GM12874 (cell line): ENCODE data around the gene ATRX.

Experiments
- TF ChIP-seq, protein P1 (sequence below): IDR thresholded peaks from 2 replicates; pipeline ENCODE4 v1.5.1; 2011; ENCODE audit warnings: low read depth, mild to moderate bottlenecking, control low read depth, low read length, moderate library complexity; ENCODE audit not compliant: insufficient read depth

The ATRX gene

GRCh38 chrX:77786365-77786680 is 307 bp upstream of the ATRX start:
- TF ChIP-seq, protein P1, sequence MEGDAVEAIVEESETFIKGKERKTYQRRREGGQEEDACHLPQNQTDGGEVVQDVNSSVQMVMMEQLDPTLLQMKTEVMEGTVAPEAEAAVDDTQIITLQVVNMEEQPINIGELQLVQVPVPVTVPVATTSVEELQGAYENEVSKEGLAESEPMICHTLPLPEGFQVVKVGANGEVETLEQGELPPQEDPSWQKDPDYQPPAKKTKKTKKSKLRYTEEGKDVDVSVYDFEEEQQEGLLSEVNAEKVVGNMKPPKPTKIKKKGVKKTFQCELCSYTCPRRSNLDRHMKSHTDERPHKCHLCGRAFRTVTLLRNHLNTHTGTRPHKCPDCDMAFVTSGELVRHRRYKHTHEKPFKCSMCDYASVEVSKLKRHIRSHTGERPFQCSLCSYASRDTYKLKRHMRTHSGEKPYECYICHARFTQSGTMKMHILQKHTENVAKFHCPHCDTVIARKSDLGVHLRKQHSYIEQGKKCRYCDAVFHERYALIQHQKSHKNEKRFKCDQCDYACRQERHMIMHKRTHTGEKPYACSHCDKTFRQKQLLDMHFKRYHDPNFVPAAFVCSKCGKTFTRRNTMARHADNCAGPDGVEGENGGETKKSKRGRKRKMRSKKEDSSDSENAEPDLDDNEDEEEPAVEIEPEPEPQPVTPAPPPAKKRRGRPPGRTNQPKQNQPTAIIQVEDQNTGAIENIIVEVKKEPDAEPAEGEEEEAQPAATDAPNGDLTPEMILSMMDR = no peak

- TF ChIP-seq, protein P1 = no peak
Observed at GRCh38 chrX:77779695-77780094, 6.3 kb downstream of the ATRX start.

GRCh38 chrX:77776659-77777058 is 9.4 kb downstream of the ATRX start:
- TF ChIP-seq, protein P1 = no peak

DNA sequence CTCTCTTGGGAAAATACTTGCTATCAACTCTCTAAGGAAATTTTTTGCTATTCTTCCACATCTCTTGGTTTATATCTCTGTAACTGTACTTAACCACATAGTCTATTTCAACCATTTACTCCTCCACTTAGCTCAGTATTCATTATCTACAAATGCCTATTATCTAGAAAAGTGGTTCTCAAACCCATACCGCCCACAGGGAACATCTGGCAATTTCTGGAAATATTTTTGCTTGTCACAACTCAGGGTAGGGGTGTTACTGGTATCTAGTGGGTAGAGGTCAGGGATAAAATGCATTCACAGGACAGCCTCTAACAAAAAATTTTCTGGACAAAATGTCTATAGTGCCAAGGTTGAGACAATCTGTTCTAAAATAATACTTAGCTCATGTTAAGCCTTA is 14.4 kb downstream of the ATRX start:
- TF ChIP-seq, protein P1 = no peak

DNA sequence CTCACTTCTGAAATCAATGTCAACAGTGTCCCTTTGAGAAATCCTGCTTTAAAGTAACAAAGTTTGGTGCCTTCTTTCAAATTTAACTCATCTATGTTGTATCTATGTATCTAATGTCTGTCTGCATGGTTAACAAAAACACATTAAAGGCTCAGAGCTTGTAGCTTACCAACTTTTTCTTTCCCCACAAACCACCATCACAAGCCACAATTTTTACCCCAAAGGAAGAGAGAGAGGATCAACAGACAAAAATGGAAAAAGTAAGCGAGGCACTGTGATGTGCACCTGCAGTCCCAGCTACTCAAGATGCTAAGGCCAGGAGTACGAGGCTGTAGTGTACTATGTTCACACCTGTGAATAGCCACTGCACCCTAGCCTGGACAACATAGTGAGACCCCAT is 17.2 kb downstream of the ATRX start:
- TF ChIP-seq, protein P1 = no peak

GRCh38 chrX:77755561-77755960 is 30.5 kb downstream of the ATRX start:
- TF ChIP-seq, protein P1 = no peak

GRCh38 chrX:77749695-77750094 is 36.3 kb downstream of the ATRX start:
- TF ChIP-seq, protein P1 = no peak

DNA sequence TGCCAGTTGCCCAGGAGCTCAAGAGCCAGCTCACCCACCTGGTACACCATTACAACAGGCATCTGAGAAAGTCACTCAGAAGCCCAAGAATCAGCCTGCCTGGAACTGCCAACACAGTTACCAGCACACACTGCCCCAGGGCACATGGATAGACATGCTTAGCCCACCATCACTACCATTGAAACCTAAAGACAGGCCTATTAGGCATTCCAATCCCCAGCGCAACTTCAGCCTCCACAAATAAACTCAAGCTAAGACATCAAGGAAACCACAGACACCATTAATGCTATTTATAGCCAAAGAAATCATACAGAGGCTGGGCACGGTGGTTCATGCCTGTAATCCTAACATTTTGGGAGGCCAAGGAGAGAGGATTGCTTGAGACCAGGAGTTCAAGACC is 42.3 kb downstream of the ATRX start:
- TF ChIP-seq, protein P1 = no peak
